ENCODE data around the gene RELL1. TPM values are rescaled to one million over a fixed set of nuclear protein-coding genes. Genes with fewer than 3 reads are reported as not detected.

RELL1 gene
- total RNA-seq, 1 donor from 2014 or later = 36.6 TPM

GRCh38 chr4:37663552-37663951 lies 22.6 kb downstream of the RELL1 start:
- H3K4me1 Mint-ChIP-seq (ENCODE audit: unreplicated experiment) = peaks cover 61% of the 10 kb centered on the region
- TF ChIP-seq CTCF (IDR thresholded peaks at IDR 0.05; ENCODE audit: unreplicated experiment) = no peak
- H3K9me3 Mint-ChIP-seq (ENCODE audit: unreplicated experiment) = no peaks in the 10 kb centered on the region
- H3K36me3 Mint-ChIP-seq (ENCODE audit: low read depth, unreplicated experiment) = no peaks in the 10 kb centered on the region
- no peak overlapping the region for H3K27ac Mint-ChIP-seq (ENCODE audit: unreplicated experiment)
- peaks cover 7% of the 10 kb centered on the region for H3K27me3 Mint-ChIP-seq (ENCODE audit: unreplicated experiment)
- no peak overlapping the region for H3K4me3 Mint-ChIP-seq (ENCODE audit: unreplicated experiment)
- DNase-seq (ENCODE audit: low spot score) = no peak

- no peak for DNase-seq (ENCODE audit: low spot score)
- TF ChIP-seq CTCF (IDR thresholded peaks at IDR 0.05; ENCODE audit: unreplicated experiment) = no peak
- Mint-ChIP-seq H3K27me3 (ENCODE audit: unreplicated experiment) (peaks cover 7% of the 10 kb centered on the region), H3K4me1 (ENCODE audit: unreplicated experiment) (peaks cover 61% of the 10 kb centered on the region), H3K36me3 (ENCODE audit: low read depth, unreplicated experiment) (no peaks in the 10 kb centered on the region), H3K27ac (ENCODE audit: unreplicated experiment) (no peak overlapping the region), H3K9me3 (ENCODE audit: unreplicated experiment) (no peaks in the 10 kb centered on the region), H3K4me3 (ENCODE audit: unreplicated experiment) (no peak overlapping the region)
Observed at GRCh38 chr4:37662861-37663390, 23.2 kb downstream of the RELL1 start.

GRCh38 chr4:37662251-37662650 lies 23.9 kb downstream of the RELL1 start:
- Mint-ChIP-seq H3K4me1 (ENCODE audit: unreplicated experiment) (peaks cover 57% of the 10 kb centered on the region), H3K4me3 (ENCODE audit: unreplicated experiment) (no peak overlapping the region), H3K27me3 (ENCODE audit: unreplicated experiment) (peaks cover 4% of the 10 kb centered on the region), H3K9me3 (ENCODE audit: unreplicated experiment) (no peaks in the 10 kb centered on the region), H3K36me3 (ENCODE audit: low read depth, unreplicated experiment) (peaks cover 4% of the 10 kb centered on the region), H3K27ac (ENCODE audit: unreplicated experiment) (no peak overlapping the region)
- no peak for TF ChIP-seq CTCF (IDR thresholded peaks at IDR 0.05; ENCODE audit: unreplicated experiment)
- no peak for DNase-seq (ENCODE audit: low spot score)

DNA sequence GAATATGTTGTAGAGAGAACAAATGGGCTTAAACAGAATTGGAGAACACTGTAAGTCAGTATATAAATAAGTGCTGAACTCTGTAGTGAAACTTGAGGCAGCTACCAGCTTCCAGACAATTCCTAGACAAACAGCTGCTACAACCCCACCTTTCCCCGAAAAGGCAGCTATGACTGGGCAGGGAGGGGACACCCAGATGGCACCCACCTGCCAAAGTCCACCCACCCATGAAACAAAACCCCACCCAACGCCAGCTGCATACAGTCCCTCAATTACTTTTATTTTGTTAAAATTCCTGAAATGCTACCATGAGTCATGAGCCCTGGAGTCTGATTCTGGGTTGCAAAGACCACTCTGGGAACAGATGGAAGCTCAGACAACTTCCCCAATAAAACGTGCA lies 24.4 kb downstream of the RELL1 start:
- Mint-ChIP-seq H3K9me3 (ENCODE audit: unreplicated experiment) (no peaks in the 10 kb centered on the region), H3K27me3 (ENCODE audit: unreplicated experiment) (peaks cover 5% of the 10 kb centered on the region), H3K36me3 (ENCODE audit: low read depth, unreplicated experiment) (peaks cover 6% of the 10 kb centered on the region), H3K4me1 (ENCODE audit: unreplicated experiment) (peaks cover 53% of the 10 kb centered on the region), H3K27ac (ENCODE audit: unreplicated experiment) (no peak overlapping the region), H3K4me3 (ENCODE audit: unreplicated experiment) (no peak overlapping the region)
- no peak for DNase-seq (ENCODE audit: low spot score)
- no peak for TF ChIP-seq CTCF (IDR thresholded peaks at IDR 0.05; ENCODE audit: unreplicated experiment)

DNA sequence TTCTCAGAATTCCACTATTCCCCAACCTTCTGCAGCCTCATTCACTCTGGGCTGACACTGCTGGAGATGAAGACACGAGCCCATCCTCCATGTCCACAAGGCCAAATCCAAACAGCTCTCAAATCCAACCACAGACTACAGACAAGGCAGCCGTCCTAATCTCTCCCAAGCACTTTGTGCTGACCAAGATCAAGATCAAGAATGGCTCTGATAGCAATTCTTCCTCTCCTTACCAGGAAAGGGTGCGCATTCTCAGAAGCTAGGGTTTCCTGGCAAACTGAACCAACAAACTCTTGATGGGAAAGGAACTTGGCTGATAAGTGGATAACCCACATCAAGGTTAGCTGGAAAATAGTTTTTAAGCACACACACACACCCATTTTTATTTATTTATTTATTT lies 26.5 kb downstream of the RELL1 start:
- H3K27ac Mint-ChIP-seq (ENCODE audit: unreplicated experiment) = no peak overlapping the region
- H3K4me3 Mint-ChIP-seq (ENCODE audit: unreplicated experiment) = no peak overlapping the region
- DNase-seq (ENCODE audit: low spot score) = no peak
- peaks cover 15% of the 10 kb centered on the region for H3K36me3 Mint-ChIP-seq (ENCODE audit: low read depth, unreplicated experiment)
- peaks cover 5% of the 10 kb centered on the region for H3K27me3 Mint-ChIP-seq (ENCODE audit: unreplicated experiment)
- H3K9me3 Mint-ChIP-seq (ENCODE audit: unreplicated experiment) = no peaks in the 10 kb centered on the region
- no peak for TF ChIP-seq CTCF (IDR thresholded peaks at IDR 0.05; ENCODE audit: unreplicated experiment)
- peaks cover 33% of the 10 kb centered on the region for H3K4me1 Mint-ChIP-seq (ENCODE audit: unreplicated experiment)
